AG10803 (cell line): ENCODE measurements around the gene ZFHX3.
A peak's percentile ranks its signal among the peaks of the same experiment; 100 is the strongest.

Source experiments
- DNase-seq: peaks from one replicate; pipeline ENCODE4 v3.0.0; 2010; ENCODE audit warnings: low read depth
- H3K4me3 ChIP-seq: 2 replicates; pipeline ENCODE4 v1.5.1; 2011; ENCODE audit warnings: mild to moderate bottlenecking, low read length, control low read depth
- TF ChIP-seq, protein P1 (sequence below): conservative IDR thresholded peaks from 2 replicates; pipeline ENCODE4 v1.5.1; 2011; ENCODE audit warnings: mild to moderate bottlenecking, low read length, control low read depth, inconsistent platforms

The ZFHX3 gene

DNA sequence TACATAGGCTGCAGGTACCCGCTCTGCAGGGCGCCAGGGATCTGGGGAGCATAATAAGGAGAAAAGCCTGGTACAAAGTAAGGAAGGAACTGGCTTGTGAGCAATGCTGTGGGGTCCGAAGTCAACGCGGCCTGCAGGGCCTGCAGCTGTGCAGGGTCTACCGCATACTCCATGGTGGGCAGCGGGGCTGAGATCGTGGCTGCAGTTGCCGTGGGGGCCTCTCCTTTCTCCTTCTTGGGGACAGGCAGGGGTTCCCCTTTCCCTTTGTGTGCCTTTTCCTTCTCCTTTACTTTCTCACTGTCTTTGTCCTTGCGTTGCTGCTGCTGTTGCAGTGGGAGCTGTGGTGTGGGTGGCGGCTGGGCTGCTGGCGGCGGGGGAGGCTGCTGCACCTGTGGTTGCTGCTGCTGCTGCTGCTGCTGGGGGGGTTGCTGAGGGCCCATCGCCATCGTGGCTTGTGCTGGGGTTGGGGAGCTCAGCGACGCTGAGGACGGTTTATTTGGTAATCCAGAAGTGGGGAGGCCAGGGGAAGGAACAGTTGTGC is 259.6 kb downstream of the ZFHX3 start:
- TF ChIP-seq, protein P1, sequence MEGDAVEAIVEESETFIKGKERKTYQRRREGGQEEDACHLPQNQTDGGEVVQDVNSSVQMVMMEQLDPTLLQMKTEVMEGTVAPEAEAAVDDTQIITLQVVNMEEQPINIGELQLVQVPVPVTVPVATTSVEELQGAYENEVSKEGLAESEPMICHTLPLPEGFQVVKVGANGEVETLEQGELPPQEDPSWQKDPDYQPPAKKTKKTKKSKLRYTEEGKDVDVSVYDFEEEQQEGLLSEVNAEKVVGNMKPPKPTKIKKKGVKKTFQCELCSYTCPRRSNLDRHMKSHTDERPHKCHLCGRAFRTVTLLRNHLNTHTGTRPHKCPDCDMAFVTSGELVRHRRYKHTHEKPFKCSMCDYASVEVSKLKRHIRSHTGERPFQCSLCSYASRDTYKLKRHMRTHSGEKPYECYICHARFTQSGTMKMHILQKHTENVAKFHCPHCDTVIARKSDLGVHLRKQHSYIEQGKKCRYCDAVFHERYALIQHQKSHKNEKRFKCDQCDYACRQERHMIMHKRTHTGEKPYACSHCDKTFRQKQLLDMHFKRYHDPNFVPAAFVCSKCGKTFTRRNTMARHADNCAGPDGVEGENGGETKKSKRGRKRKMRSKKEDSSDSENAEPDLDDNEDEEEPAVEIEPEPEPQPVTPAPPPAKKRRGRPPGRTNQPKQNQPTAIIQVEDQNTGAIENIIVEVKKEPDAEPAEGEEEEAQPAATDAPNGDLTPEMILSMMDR: no peak
- H3K4me3 ChIP-seq: peak overlapping the region; percentile 67; the same call in 1 of the 2 replicates
- no peak for DNase-seq

DNA sequence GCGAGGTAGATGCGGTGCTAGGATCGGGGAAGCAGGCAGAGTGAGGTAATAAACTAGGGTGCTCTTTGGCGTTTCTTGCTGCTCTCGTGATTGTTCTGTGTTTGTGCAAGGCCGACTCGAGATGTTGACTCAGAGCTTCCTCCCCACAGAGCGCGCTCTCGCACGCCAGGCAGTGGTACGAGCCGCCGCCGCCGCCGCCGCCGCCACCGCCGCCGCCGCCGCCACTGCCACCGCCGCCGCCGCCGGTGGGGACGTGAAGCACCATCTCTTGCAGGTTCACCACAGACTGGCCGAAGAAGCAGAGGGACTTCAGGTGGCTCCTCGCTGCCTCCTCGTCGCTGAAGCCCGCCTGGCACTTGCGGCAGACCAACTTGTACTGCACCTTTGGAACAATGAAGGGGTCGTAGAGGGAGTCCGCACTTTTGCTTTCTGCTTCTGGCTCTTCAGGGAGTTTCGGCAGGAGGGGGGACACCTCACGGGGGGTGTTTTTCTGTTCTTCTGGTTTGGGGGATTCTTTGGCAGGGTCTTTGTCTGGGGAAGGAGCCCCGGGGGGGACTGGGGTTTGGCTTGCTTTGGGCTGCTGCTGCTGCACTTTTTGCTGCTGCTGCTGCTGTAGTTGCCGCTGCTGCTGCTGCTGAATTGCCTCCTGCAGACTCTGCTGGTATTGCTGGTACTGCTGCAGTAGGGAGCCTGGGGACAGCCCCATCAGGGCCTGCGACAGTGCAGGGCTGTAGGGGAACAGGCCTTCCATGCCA is 260.2 kb downstream of the ZFHX3 start:
- DNase-seq: peak; percentile 89
- peak overlapping the region; percentile 67 for H3K4me3 ChIP-seq
- TF ChIP-seq, protein P1: no peak

DNA sequence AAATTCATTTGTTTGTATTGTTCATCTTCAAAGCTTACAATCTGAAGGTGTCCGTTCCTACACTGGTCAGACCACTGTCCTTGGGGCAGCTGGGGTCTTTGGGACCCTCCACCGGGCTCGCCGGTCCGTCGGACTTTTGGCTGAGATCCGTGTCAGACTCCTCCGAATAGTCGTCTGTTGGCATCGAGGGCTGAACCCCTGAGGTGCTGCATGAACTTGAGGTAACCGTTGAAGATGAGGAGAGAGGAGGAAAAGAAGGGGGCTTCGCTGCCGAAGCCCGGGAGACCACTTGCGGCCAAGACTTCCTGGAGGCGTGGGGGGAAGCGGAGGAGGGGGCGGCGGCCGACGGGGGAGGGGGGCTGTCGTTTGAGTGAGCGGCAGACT is 260.8 kb downstream of the ZFHX3 start:
- DNase-seq: no peak
- TF ChIP-seq, protein P1: no peak
- peak overlapping the region; percentile 67 for H3K4me3 ChIP-seq

DNA sequence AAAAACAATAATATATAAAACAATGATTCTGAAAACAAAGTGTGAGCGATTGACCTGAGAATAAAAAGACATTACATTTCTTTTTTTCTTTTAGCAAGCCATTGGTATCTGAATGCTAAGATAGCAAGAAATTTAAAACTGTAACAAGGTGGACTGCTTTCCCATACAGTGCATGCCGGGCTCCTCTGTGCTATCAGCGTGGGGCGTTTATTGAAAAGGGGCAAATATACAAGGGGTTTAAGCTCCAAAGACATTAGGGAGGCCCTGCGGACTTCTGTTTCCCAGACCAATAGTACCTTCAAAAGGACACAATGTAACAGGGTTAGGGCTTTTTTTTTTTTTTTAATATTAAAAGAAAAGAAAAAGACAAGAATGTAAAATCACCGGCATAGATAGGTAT is 261.3 kb downstream of the ZFHX3 start:
- TF ChIP-seq, protein P1: no peak
- no peak overlapping the region for H3K4me3 ChIP-seq
- DNase-seq: no peak

DNA sequence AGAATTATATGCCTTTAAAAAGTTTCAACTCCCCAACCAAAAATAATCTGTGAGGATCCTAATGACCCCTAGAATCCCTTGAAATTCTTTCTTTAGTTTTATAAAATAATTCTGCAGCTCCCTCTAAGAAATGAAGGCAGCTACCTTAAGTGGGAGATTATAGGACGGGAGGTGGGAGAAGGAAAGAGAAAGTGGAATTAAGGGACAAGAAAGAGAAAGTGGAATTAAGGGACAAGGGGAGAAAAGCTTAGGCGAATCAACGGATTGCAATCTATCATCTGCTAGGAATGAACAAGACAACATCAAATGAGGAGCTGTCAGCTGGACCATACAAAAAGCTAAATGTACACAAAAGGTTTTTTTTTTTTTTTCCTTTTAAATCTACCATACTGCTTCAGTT is 262.0 kb downstream of the ZFHX3 start:
- peak; percentile 12 for DNase-seq
- TF ChIP-seq, protein P1: no peak
- no peak overlapping the region; the same call in 1 of the 2 replicates for H3K4me3 ChIP-seq

DNA sequence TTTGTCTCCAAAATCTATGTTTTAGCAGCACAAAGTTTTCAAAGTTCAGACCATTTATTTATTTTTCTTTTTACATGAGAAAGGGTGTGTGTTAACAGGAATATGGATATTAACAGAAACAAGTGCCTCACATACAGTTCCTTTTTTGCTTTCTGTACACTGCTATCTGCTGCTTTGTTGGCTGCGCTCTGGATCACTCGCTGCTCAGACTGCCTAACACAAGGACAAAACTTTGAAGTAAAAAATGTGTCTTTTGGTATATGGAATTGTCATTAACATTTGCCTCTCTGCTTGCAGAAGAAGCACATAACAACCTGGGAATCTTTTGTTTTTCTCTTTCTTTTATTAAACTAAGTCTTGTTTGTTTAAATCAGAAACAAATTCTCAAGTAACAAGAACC is 262.8 kb downstream of the ZFHX3 start:
- TF ChIP-seq, protein P1: no peak
- H3K4me3 ChIP-seq: no peak overlapping the region
- DNase-seq: no peak

DNA sequence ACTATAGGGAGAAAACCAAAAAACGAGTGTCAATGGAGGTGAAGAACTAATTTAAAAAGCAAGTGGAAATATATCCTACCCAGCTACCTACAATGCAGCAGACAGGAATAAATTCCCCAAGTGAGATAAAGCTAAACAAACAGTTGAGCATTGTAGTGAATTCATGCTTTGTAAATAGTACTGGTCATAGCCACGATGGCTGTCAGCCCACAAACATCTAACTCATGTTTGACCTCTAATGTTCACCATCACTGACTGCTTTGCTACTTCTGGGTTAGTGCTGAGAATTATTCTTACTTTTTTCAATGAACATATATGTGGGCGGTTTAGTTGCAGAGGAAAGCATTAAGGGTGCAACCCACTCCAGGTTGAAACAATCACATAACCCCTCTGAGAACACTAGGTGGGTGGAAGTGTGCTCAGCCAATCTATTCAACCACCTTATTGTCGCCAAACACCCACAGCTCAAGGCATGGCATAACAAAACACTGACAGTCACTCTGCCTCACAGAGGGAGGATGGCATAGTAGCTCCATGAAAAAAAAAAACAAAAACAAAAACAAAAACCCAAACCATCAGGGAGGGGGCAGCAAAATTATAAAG is 264.1 kb downstream of the ZFHX3 start:
- TF ChIP-seq, protein P1: no peak
- no peak overlapping the region for H3K4me3 ChIP-seq
- peak; percentile 20 for DNase-seq
